SK-N-SH treated with all-trans-retinoic acid at 6 μM for 48 hours (cell line): ENCODE results near the gene SCAF4.

Experiments
- ISL1 ChIP-seq: fragments of 250-450 bp; sonication (Bioruptor Pico); IDR thresholded peaks from 2 replicates; pipeline ENCODE4 v2.1.2; 2022; ENCODE audit warnings: mild to moderate bottlenecking, moderate library complexity
- TSHZ2 ChIP-seq: fragments of 250-450 bp; sonication (Bioruptor Pico); IDR thresholded peaks from 2 replicates; pipeline ENCODE4 v1.5.0; 2020; ENCODE audit warnings: mild to moderate bottlenecking, moderate library complexity

- no peak for TF ChIP-seq TSHZ2
- no peak for TF ChIP-seq ISL1 (CRISPR knock-in tag)
Observed at GRCh38 chr21:31675318-31675717, 56.6 kb downstream of the SCAF4 start.
